ENCODE results near the gene ARHGAP25.

Gene ARHGAP25

GRCh38 chr2:68764806-68765311 lies 30.2 kb downstream of the ARHGAP25 start:
- no peak for FAIRE-seq
- no peak for DNase-seq (ENCODE audit: insufficient read length, low spot score)

- FAIRE-seq (no peak), DNase-seq (ENCODE audit: insufficient read length, low spot score) (no peak)
Measured at GRCh38 chr2:68765739-68766375, 31.2 kb downstream of the ARHGAP25 start.

- DNase-seq (ENCODE audit: insufficient read length, low spot score) (no peak), FAIRE-seq (no peak)
Measured at GRCh38 chr2:68766376-68766845, 31.8 kb downstream of the ARHGAP25 start.

GRCh38 chr2:68767031-68767961 lies 32.7 kb downstream of the ARHGAP25 start:
- FAIRE-seq: no peak
- DNase-seq (ENCODE audit: insufficient read length, low spot score): no peak

- FAIRE-seq: no peak
- DNase-seq (ENCODE audit: insufficient read length, low spot score): no peak
Measured at GRCh38 chr2:68767996-68768395, 33.4 kb downstream of the ARHGAP25 start.

GRCh38 chr2:68768461-68768860 lies 33.9 kb downstream of the ARHGAP25 start:
- FAIRE-seq (no peak), DNase-seq (ENCODE audit: insufficient read length, low spot score) (no peak)

GRCh38 chr2:68768951-68769350 lies 34.3 kb downstream of the ARHGAP25 start:
- DNase-seq (ENCODE audit: insufficient read length, low spot score) (no peak), FAIRE-seq (no peak)

GRCh38 chr2:68769586-68770270 lies 35.1 kb downstream of the ARHGAP25 start:
- FAIRE-seq (no peak), DNase-seq (ENCODE audit: insufficient read length, low spot score) (no peak)

GRCh38 chr2:68770271-68771111 lies 35.9 kb downstream of the ARHGAP25 start:
- no peak for DNase-seq (ENCODE audit: insufficient read length, low spot score)

GRCh38 chr2:68771211-68771751 lies 36.7 kb downstream of the ARHGAP25 start:
- DNase-seq (ENCODE audit: insufficient read length, low spot score): no peak
- no peak for FAIRE-seq

More at GRCh38 chr2:68770271-68771111, 35.9 kb downstream of the ARHGAP25 start:
- FAIRE-seq: no peak

GRCh38 chr2:68772109-68772508 lies 37.5 kb downstream of the ARHGAP25 start:
- no peak for DNase-seq (ENCODE audit: insufficient read length, low spot score)
- no peak for FAIRE-seq

GRCh38 chr2:68774569-68775271 lies 40.1 kb downstream of the ARHGAP25 start:
- FAIRE-seq (no peak), DNase-seq (ENCODE audit: insufficient read length, low spot score) (no peak)

GRCh38 chr2:68775272-68775842 lies 40.7 kb downstream of the ARHGAP25 start:
- FAIRE-seq (no peak), DNase-seq (ENCODE audit: insufficient read length, low spot score) (no peak)

GRCh38 chr2:68776124-68776523 lies 41.5 kb downstream of the ARHGAP25 start:
- FAIRE-seq (no peak), DNase-seq (ENCODE audit: insufficient read length, low spot score) (no peak)

GRCh38 chr2:68779595-68779994 lies 45.0 kb downstream of the ARHGAP25 start:
- DNase-seq (ENCODE audit: insufficient read length, low spot score): no peak

GRCh38 chr2:68784188-68784587 lies 49.6 kb downstream of the ARHGAP25 start:
- FAIRE-seq (no peak), DNase-seq (ENCODE audit: insufficient read length, low spot score) (no peak)

More at GRCh38 chr2:68779595-68779994, 45.0 kb downstream of the ARHGAP25 start:
- no peak for FAIRE-seq

- DNase-seq (ENCODE audit: insufficient read length, low spot score) (no peak), FAIRE-seq (no peak)
Measured at GRCh38 chr2:68784915-68785314, 50.3 kb downstream of the ARHGAP25 start.

GRCh38 chr2:68787356-68787755 lies 52.7 kb downstream of the ARHGAP25 start:
- DNase-seq (ENCODE audit: insufficient read length, low spot score) (no peak), FAIRE-seq (no peak)

GRCh38 chr2:68789603-68790002 lies 55.0 kb downstream of the ARHGAP25 start:
- no peak for FAIRE-seq

More at GRCh38 chr2:68789603-68790002, 55.0 kb downstream of the ARHGAP25 start:
- DNase-seq (ENCODE audit: insufficient read length, low spot score): no peak

All from HTR-8/SVneo (cell line).